Spleen (tissue), 7 donors: ENCODE data around the gene SULT1C2.

Experiments used
- POLR2A ChIP-seq, 3 donors: fragments of 450-650 bp; IDR thresholded peaks; one replicate each; pipeline ENCODE4 v1.5.1; 2017; ENCODE audit warnings: antibody characterized with exemption in 3 of 3, mild to moderate bottlenecking in 1 of 3
- POLR2AphosphoS5 ChIP-seq, 3 donors: sonication (generic); formaldehyde crosslinking; IDR thresholded peaks; one replicate each; pipeline ENCODE4 v1.5.1; 2017; ENCODE audit warnings: antibody characterized with exemption in 3 of 3
- TF ChIP-seq, protein P1 (sequence below), 11 experiments: fragments of 200-600 bp in 7 of 11; fragments of 450-650 bp in 4 of 11; sonication (generic) in 4 of 11; IDR thresholded peaks in 8 of 11; conservative IDR thresholded peaks in 3 of 11; 1 replicate in 7 of 11; 2 replicates in 4 of 11; pipeline versions ENCODE4 v1.4.0 to v1.8.0; 2016 to 2021; ENCODE audit warnings: antibody characterized with exemption in 11 of 11, inconsistent platforms in 4 of 11, mild to moderate bottlenecking in 1 of 11
- donor health status: DM: no; HTN: no; CAD: no; lungs with moderate emphysema.
- donor health status: DM: no; HTN: no; CAD: no.
- donor health status: DM: no; HTN: no; CAD: no.

DNA sequence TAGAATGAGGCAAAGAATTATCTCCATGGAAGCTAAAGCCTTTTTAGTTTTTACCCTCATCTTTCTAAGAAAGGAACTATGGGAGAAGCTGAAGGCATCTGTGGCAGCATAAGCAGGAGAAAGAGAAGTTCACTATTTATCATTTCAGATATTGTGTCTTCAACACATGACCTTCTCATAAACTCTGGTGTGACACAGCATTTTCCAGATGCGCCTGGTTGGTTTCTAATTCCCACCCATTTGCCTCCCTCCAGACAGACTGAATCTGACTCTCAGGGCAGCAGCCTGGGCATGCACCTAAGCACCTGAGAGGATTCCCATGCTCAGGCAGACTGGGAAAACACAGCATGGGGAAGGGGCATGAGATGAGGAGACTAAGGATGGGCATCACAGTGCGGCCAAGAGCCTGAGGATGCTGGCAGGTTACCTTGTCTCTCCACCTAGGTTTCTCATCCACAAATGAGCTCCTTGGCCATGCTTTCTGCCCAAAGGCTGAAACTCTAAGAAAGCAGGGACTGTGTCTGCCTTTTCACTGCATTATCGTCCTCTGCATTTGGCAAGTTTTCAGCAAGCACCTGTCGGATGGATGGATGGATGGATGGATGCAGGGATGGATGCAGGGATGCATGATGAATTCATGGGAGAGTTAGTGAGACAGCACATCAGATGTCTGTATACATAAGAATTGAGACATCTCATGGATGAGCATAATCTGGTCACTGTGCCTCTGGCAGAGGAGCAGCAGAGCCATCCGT is 60.3 kb downstream of the SULT1C2 start:
- no peak for TF ChIP-seq POLR2A (IDR thresholded peaks at IDR 0.05)
- TF ChIP-seq, protein P1, sequence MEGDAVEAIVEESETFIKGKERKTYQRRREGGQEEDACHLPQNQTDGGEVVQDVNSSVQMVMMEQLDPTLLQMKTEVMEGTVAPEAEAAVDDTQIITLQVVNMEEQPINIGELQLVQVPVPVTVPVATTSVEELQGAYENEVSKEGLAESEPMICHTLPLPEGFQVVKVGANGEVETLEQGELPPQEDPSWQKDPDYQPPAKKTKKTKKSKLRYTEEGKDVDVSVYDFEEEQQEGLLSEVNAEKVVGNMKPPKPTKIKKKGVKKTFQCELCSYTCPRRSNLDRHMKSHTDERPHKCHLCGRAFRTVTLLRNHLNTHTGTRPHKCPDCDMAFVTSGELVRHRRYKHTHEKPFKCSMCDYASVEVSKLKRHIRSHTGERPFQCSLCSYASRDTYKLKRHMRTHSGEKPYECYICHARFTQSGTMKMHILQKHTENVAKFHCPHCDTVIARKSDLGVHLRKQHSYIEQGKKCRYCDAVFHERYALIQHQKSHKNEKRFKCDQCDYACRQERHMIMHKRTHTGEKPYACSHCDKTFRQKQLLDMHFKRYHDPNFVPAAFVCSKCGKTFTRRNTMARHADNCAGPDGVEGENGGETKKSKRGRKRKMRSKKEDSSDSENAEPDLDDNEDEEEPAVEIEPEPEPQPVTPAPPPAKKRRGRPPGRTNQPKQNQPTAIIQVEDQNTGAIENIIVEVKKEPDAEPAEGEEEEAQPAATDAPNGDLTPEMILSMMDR (IDR thresholded peaks at IDR 0.05 in 8 of 11, conservative IDR thresholded peaks at IDR 0.05 in 3 of 11), result no peak
- TF ChIP-seq POLR2AphosphoS5 (IDR thresholded peaks at IDR 0.05), result no peak
